Esophagus muscularis mucosa (tissue), 4 donors: ENCODE measurements around the gene AK4.

ENCODE experiments used
- CTCF ChIP-seq, 3 experiments: fragments of 200-600 bp in 2 of 3; fragments of 450-650 bp in 1 of 3; sonication (generic) in 2 of 3; IDR thresholded peaks; one replicate each; pipeline ENCODE4 v1.5.1; 2017 to 2019; ENCODE audit warnings: antibody characterized with exemption in 3 of 3, mild to moderate bottlenecking in 2 of 3, moderate library complexity in 1 of 3
- EP300 ChIP-seq: sonication (generic); formaldehyde crosslinking; IDR thresholded peaks from one replicate; pipeline ENCODE4 v1.6.1; 2017; ENCODE audit warnings: antibody characterized with exemption
- POLR2A ChIP-seq: fragments of 450-650 bp; IDR thresholded peaks from one replicate; pipeline ENCODE4 v1.6.1; 2017; ENCODE audit warnings: antibody characterized with exemption, moderate library complexity, mild to moderate bottlenecking, low read depth
- POLR2AphosphoS5 ChIP-seq, 2 donors: sonication (generic); formaldehyde crosslinking; IDR thresholded peaks; one replicate each; pipeline ENCODE4 v1.6.1; 2017; ENCODE audit warnings: antibody characterized with exemption in 2 of 2

DNA sequence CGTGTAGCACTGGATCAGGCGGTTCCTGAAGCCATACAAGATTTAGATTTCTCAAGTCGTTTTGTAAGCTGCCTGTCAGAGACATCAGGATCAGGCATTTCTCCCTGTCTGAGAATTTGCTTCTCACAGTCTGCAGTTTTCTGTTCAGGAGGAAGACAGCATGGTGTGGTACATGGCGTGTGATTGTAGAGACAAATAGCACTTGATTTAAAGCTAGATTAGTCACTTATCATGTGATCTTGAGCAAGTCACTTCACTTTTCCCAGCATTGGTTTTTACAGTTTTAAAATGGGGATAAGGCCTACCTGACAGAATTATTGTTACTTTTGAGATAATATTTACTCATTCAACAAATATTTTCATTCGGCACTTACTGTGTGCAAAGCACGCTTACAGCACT, 63.3 kb downstream of the AK4 start:
- TF ChIP-seq CTCF (IDR thresholded peaks at IDR 0.05) (no peak), EP300 (no peak), POLR2A (no peak), POLR2AphosphoS5 (IDR thresholded peaks at IDR 0.05) (no peak)
